Measurements from ENCODE around the gene TBC1D22A. TPM values are rescaled to one million over a fixed set of nuclear protein-coding genes. Genes with fewer than 3 reads are reported as not detected.

TBC1D22A gene
- total and polyA plus RNA-seq, 10 of the 15 experiments (the other 5 are each of a cell fraction or from before 2014, with no cell fraction given): 0.63 to 44.7 (median 27.4) TPM

DNA sequence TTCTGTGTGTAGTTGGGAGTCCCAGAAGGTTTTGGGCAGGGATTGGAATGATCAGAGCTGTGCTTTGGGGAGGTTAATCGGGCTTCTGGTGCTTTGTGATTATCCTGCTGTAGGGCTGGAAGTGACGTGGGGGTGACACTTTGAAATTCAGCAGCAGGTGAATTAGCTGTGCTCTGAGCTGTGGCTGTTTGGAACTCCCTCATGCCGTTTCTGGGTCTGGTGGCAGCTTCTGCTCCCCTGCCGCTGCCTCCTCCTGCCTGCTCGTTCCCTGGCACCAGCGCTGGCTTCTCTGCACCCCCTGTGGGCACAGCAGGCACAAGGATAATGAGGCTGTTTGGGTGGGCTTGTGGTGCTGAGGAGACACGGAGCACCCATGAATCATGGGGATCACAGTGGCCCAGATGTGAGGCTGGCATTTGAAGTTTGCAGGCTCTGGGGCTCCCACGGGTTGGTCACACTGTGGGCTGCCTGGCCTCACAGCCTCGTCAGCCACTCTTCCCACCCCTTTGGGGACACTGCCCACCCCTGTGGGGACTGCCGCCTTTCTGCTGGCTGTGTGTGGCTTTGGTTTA is 49.7 kb downstream of the TBC1D22A start (continued):
- TF ChIP-seq, protein P1, sequence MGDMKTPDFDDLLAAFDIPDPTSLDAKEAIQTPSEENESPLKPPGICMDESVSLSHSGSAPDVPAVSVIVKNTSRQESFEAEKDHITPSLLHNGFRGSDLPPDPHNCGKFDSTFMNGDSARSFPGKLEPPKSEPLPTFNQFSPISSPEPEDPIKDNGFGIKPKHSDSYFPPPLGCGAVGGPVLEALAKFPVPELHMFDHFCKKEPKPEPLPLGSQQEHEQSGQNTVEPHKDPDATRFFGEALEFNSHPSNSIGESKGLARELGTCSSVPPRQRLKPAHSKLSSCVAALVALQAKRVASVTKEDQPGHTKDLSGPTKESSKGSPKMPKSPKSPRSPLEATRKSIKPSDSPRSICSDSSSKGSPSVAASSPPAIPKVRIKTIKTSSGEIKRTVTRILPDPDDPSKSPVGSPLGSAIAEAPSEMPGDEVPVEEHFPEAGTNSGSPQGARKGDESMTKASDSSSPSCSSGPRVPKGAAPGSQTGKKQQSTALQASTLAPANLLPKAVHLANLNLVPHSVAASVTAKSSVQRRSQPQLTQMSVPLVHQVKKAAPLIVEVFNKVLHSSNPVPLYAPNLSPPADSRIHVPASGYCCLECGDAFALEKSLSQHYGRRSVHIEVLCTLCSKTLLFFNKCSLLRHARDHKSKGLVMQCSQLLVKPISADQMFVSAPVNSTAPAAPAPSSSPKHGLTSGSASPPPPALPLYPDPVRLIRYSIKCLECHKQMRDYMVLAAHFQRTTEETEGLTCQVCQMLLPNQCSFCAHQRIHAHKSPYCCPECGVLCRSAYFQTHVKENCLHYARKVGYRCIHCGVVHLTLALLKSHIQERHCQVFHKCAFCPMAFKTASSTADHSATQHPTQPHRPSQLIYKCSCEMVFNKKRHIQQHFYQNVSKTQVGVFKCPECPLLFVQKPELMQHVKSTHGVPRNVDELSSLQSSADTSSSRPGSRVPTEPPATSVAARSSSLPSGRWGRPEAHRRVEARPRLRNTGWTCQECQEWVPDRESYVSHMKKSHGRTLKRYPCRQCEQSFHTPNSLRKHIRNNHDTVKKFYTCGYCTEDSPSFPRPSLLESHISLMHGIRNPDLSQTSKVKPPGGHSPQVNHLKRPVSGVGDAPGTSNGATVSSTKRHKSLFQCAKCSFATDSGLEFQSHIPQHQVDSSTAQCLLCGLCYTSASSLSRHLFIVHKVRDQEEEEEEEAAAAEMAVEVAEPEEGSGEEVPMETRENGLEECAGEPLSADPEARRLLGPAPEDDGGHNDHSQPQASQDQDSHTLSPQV (IDR thresholded peaks at IDR 0.05): no peak
- TF ChIP-seq SPI1 (IDR thresholded peaks at IDR 0.05; ENCODE audit: borderline replicate concordance, insufficient read depth, low read depth, low read length): no peak
- no peak for TF ChIP-seq TCF3 (IDR thresholded peaks at IDR 0.05; ENCODE audit: borderline replicate concordance, insufficient read depth, low read depth, low read length)

DNA sequence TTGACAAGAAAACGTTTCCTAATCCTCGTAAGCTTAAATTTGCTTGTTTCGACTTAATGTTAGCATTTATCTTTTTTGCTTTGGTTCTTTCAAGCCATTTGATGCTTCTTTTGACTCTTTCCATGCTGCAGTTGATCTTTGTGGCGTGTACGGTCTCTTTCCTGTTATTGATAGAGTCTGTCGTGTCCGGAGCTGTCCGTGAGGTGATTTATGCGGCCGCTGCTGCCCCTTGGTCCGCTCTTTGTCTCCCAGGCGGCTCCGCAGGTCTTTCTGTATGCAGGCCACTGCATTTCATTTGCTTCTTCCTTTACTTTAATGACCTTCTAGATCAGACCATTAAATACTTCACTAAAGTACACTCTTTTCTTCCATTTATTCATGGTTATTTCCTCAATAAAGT is 50.3 kb downstream of the TBC1D22A start:
- Histone ChIP-seq H3K9me3 (replicated peaks; ENCODE audit: control insufficient read depth, insufficient read depth, low read length) (no peaks in the 10 kb centered on the region; the same call in 2 of the 3 replicates), H3K4me2 (ENCODE audit: control insufficient read depth, insufficient read depth) (no peak overlapping the region), H3K79me2 (ENCODE audit: control insufficient read depth, insufficient read depth, low read length) (peaks cover 4% of the 10 kb centered on the region), H3K27me3 (replicated peaks in 1 of 2; ENCODE audit: control insufficient read depth in 2 of 2, insufficient read depth in 2 of 2, low read length in 1 of 2) (no peaks in the 10 kb centered on the region), H2AFZ (ENCODE audit: control insufficient read depth, low read depth, low read length) (no peak overlapping the region), H3K4me1 (ENCODE audit: control insufficient read depth, insufficient read depth, low read length) (no peaks in the 10 kb centered on the region), H3K9ac (ENCODE audit: control insufficient read depth, insufficient read depth, low read length) (no peak overlapping the region), H3K27ac (ENCODE audit: control insufficient read depth, insufficient read depth) (no peak overlapping the region), H3K4me3 (no peak overlapping the region), H4K20me1 (ENCODE audit: control insufficient read depth, insufficient read depth) (0 out of 2 replicates have a peak, but pooled peaks cover 2% of the 10 kb centered on the region), H3K36me3 (ENCODE audit: control insufficient read depth in 2 of 2, insufficient read depth in 2 of 2, low read length in 1 of 2) (peaks cover 20 to 21% of the 10 kb centered on the region in 2 experiments; a peak in 3 of 4 replicates)
- FAIRE-seq (no peak), ATAC-seq (no peak), DNase-seq (ENCODE audit: low read depth, low spot score) (no peak)
- in situ Hi-C loops (cut with MboI) (no loop called here), intact Hi-C loops (cut with micrococcal nuclease; ENCODE audit: unreplicated experiment) (no loop called here)
- ChIA-PET CTCF (interaction anchor here (2.3 kb wide), 1 partner anchor 10 kb away, joined by 12 read pairs; no protein-coding TSS in a partner anchor), RAD21 (ENCODE audit: unreplicated experiment) (no interaction called here), SMC1A (ENCODE audit: uncharacterized antibody, unreplicated experiment) (no interaction called here), POLR2A (no interaction called here)
- TF ChIP-seq POU2F2 (IDR thresholded peaks at IDR 0.05; ENCODE audit: borderline replicate concordance, low read depth, low read length): no peak
- no peak for TF ChIP-seq SMAD5 (IDR thresholded peaks at IDR 0.05; ENCODE audit: low read depth)
- TF ChIP-seq CHD4 (IDR thresholded peaks at IDR 0.05): no peak
- TF ChIP-seq, protein P2, sequence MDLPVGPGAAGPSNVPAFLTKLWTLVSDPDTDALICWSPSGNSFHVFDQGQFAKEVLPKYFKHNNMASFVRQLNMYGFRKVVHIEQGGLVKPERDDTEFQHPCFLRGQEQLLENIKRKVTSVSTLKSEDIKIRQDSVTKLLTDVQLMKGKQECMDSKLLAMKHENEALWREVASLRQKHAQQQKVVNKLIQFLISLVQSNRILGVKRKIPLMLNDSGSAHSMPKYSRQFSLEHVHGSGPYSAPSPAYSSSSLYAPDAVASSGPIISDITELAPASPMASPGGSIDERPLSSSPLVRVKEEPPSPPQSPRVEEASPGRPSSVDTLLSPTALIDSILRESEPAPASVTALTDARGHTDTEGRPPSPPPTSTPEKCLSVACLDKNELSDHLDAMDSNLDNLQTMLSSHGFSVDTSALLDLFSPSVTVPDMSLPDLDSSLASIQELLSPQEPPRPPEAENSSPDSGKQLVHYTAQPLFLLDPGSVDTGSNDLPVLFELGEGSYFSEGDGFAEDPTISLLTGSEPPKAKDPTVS (IDR thresholded peaks at IDR 0.05; ENCODE audit: low read depth, low read length): no peak
- TF ChIP-seq NFXL1 (IDR thresholded peaks at IDR 0.05; ENCODE audit: borderline replicate concordance): no peak
- no peak for TF ChIP-seq KDM1A (IDR thresholded peaks at IDR 0.05; ENCODE audit: borderline replicate concordance)
- no peak for TF ChIP-seq CREM (IDR thresholded peaks at IDR 0.05; ENCODE audit: low read depth)
- no peak for TF ChIP-seq POLR2AphosphoS5 (IDR thresholded peaks at IDR 0.05; ENCODE audit: low read length)
- 93% methylated on average over 13 of the region's 13 CpGs for WGBS (ENCODE audit: insufficient coverage, insufficient replicate concordance, low lambda C conversion rate, missing lambda C conversion rate)
- BruUV-seq (replicated peaks): no TSS peak

Measured in GM12878 (cell line).